HG03571 (cell line): ENCODE results near the gene MTSS2.
"Not testable (repeated sequence)": the region's sequence is repeated elsewhere in the genome, so short reads cannot be mapped to it uniquely, and the experiment has no call there.

ENCODE experiments used
- ATAC-seq: cut with Tn5 transposase; IDR thresholded peaks from one replicate; pipeline ENCODE4 v1.9.1; 2021; ENCODE audit not compliant: unreplicated experiment

The MTSS2 gene

GRCh38 chr16:70676675-70677498 is 9.0 kb downstream of the MTSS2 start:
- no peak for ATAC-seq

GRCh38 chr16:70675851-70676513 is 9.9 kb downstream of the MTSS2 start:
- ATAC-seq: no peak

GRCh38 chr16:70674221-70675014 is 11.4 kb downstream of the MTSS2 start:
- no peak for ATAC-seq

- ATAC-seq: not testable (repeated sequence)
Observed at GRCh38 chr16:70670938-70671337, 14.9 kb downstream of the MTSS2 start.

DNA sequence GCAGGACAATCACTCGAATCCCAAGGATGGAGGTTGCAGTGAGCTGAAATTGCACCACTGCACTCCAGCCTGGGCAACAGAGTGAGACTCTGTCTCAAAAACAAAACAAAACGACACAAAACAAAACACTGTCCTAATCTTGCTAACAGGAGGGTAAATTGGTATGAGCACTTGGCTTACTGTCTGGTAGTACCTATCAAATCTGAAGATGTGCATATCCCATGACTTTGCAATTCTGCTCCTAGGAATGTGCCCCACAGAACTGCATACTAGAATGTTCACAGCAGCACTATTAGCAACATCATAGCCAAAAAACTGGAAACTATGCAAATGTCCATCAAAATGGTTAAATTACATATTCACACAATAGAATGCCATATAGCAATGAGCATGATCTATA is 15.7 kb downstream of the MTSS2 start:
- no peak for ATAC-seq

DNA sequence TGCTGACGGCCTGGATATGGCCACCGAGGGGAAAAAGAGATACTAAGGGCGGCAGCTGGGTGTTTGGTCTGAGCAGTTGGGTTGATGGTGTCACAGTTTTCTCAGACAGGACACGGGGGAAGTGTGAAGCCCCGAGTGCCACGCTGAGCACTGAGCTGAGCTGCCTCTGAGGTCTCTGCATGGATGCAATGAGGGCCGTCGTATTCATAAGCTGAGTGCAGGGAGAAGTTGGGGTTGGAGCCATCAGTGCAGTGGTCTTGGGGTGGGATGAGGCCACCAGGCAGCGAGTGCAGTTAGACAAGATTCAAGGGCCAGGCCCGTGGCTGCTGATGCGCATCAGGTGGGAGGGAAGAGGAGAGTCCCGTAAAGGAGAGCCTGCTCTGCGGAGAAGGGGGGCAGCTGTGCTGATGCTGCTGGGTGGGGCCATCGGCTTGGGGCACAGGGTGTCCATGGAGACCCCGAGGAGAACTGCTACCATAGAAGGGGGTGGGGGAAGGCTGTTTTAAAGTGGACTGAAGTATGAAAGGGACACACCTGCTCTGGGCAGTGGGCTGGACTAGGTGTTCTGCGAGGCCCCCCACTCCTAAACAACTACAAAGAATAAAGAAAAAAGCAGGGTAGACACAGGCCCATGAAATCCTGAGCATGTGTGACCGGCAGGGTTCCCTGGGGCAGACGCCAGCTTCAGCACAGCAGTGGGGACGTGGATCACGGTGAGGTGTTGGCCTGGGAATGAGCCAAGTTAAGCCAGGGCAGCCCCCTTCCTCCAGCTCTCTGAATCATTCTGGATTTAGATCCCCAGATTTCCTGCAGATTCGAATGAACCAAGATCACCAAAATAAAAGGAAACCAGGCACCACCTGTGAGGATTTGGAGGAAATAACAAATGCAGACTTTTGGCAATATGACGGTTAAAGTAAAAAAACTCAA is 19.8 kb downstream of the MTSS2 start:
- no peak for ATAC-seq

- ATAC-seq: no peak
Observed at GRCh38 chr16:70665113-70665694, 20.6 kb downstream of the MTSS2 start.

GRCh38 chr16:70664325-70665112 is 21.3 kb downstream of the MTSS2 start:
- no peak for ATAC-seq

- no peak for ATAC-seq
Observed at GRCh38 chr16:70663524-70664324, 22.1 kb downstream of the MTSS2 start.

DNA sequence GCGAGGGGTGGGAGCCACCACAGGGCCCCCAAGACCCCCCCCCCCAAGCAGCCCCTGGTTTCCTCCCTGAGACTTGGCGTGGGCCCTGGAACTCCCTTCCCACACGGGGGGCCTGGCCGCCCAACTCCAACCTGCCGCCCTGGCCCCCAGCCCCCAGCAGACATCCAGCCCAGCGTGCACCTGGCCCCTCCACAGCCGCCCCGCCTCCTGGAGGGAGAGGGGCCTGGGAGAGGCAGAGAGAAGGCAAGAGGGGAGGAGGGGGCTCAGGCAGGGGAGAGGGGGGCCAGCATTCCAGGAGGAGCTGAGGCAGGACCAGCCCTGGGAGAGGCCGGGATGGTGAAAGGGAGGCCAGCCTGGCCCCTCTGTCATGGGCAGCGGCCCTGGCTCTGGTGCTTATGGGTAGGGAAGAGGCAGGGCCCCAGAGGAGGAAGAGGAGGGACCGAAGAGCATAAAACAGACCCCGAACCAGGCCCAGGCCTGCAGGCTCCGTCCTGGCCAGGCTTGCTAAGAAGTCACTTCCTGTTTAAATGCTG is 22.8 kb downstream of the MTSS2 start:
- no peak for ATAC-seq

DNA sequence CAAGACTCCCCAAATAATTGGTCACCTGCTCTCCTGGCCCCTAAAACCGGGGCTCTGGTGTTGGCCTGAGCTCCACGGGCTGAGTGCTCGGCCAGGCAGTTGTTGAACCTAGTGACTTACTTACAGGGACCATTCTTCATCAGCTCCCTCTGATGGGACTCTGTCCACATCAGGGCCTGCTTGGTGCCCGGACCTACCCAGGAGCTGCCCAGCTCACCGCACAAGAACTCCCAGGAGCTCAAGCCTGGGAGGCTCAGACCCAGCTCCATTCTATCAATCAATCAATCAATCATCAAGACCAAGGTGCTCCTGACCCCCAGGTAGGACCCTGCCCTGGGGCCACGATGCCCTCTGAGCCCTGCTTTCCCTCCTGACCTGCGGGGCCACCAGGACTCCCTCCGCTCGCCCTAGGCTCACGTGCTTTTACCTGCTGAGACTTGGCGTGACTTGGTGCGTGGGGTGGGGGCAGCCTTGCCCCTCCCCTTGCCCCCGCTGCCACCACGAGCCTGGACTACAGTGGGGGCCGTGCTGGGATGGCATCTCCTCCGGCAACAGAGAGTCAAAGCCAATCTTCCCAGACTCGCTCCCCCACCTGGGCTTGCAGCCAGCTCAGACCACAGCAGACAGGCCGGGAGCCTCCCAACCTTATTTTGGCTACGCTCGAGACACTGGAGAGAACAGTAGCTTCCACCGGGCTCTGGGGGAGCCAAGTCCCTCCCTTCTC is 23.8 kb downstream of the MTSS2 start:
- no peak for ATAC-seq

DNA sequence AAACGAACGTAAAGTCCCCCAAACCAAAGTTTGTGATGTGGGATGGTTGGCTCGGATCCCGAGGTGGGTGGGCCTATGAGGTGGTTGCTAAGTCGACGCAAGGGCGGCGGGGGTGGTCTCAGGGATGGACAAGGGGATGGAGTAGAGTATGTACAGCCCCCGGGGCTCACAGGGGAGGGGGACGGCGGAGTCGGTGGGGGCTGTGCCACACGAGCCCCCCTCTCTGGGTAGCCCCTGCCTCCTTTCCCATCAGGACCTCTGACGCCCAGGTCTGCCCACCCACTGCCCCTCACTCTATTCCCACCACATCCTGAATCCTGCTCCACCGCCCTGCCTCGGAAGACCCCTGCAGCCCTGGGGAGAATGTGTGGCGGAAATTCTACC is 24.3 kb downstream of the MTSS2 start:
- ATAC-seq: no peak

- no peak for ATAC-seq
Observed at GRCh38 chr16:70660672-70661350, 25.0 kb downstream of the MTSS2 start.

DNA sequence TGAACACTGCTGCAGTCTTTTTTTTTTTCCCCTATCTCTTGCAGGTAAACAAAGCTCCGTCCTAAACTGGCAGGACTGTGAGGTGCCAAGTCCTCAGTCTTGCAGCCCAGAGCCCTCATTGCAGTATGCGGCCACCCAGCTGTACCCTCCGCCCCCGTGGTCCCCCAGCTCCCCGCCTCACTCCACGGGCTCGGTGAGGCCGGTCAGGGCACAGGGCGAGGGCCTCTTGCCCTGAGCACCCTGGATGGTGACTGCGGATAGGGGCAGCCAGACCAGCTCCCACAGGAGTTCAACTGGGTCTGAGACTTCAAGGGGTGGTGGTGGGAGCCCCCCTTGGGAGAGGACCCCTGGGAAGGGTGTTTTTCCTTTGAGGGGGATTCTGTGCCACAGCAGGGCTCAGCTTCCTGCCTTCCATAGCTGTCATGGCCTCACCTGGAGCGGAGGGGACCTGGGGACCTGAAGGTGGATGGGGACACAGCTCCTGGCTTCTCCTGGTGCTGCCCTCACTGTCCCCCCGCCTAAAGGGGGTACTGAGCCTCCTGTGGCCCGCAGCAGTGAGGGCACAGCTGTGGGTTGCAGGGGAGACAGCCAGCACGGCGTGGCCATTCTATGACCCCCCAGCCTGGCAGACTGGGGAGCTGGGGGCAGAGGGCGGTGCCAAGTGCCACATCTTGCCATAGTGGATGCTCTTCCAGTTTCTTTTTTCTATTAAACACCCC is 25.7 kb downstream of the MTSS2 start:
- no peak for ATAC-seq

GRCh38 chr16:70659546-70659945 is 26.3 kb downstream of the MTSS2 start:
- ATAC-seq: no peak

DNA sequence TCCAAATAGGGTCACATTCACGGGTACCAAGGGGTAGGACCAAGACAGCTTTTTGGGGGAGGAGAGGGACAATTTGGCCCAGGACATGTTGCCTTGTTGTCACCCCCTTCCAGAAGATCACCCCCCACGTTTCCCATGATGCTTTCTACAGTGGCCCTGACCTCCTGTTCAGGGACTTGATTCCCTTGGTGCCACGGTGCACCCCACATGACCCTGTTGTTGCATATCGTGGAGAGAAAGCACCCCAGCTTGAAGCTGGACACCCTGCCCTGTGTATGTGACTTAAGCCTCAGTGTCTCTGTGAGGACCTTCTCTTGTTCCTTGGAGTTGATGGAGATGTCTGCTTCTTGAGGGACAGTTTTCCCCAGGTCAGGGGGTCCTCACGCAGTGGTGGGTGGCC is 26.9 kb downstream of the MTSS2 start:
- no peak for ATAC-seq

GRCh38 chr16:70657956-70658355 is 27.9 kb downstream of the MTSS2 start:
- no peak for ATAC-seq
